IMR-90 (cell line): ENCODE results near the gene FLVCR1. TPM values are rescaled to one million over a fixed set of nuclear protein-coding genes. Genes with fewer than 3 reads are reported as not detected.

Experiments used
- ATAC-seq: fragments of 200-7000 bp; cut with Tn5 transposase; 2 replicates; pipeline ENCODE4 v1.9.1; 2020; ENCODE audit warnings: low read depth, mild to moderate bottlenecking, moderate library complexity
- BruUV-seq: library from RNA; stranded (reverse); fragments of 400-500 nt; replicated peaks from 2 replicates; lab custom pipeline; 2021; lab: Mats Ljungman, UMichigan
- CTCF ChIA-PET: fragments of 300-600 bp; formaldehyde crosslinking; extraction: SDS; loops from one replicate; lab custom pipeline; 2021; ENCODE audit warnings: antibody characterized with exemption; lab: Yijun Ruan, JAX
- POLR2A ChIA-PET: fragments of 300-600 bp; sonication (Branson Sonifier 250); formaldehyde crosslinking; loops from one replicate; lab custom pipeline; 2022; ENCODE audit warnings: antibody characterized with exemption; ENCODE audit not compliant: unreplicated experiment; lab: Charles Lee
- DNase-seq: peaks from one replicate; pipeline ENCODE4 v3.0.0; 2013
- H2AFZ ChIP-seq: replicated peaks from 2 replicates; pipeline ENCODE3; 2013; ENCODE audit warnings: low read length, mild to moderate bottlenecking; ENCODE audit not compliant: poor library complexity
- H2AK5ac ChIP-seq: 2 replicates; pipeline ENCODE4 v1.6.1; 2013; ENCODE audit warnings: low read depth, low read length, inconsistent platforms
- H2AK9ac ChIP-seq: replicated peaks from 2 replicates; pipeline ENCODE3; 2013; ENCODE audit warnings: mild to moderate bottlenecking, low read depth, low read length, moderate library complexity; ENCODE audit not compliant: poor library complexity
- H2BK120ac ChIP-seq: 2 replicates; pipeline ENCODE4 v1.6.1; 2013; ENCODE audit warnings: low read depth, low read length, inconsistent platforms
- H2BK15ac ChIP-seq: 3 replicates; pipeline ENCODE4 v1.6.1; 2013; ENCODE audit warnings: low read depth, low read length, inconsistent platforms
- H2BK20ac ChIP-seq: 2 replicates; pipeline ENCODE4 v1.6.1; 2013; ENCODE audit warnings: low read depth, mild to moderate bottlenecking, inconsistent platforms, low read length, moderate library complexity
- H2BK5ac ChIP-seq: 2 replicates; pipeline ENCODE4 v1.6.1; 2013; ENCODE audit warnings: mild to moderate bottlenecking, low read depth, low read length, inconsistent platforms; ENCODE audit not compliant: poor library complexity, severe bottlenecking
- H3K14ac ChIP-seq: replicated peaks from 2 replicates; pipeline ENCODE4 v1.6.1; 2013; ENCODE audit warnings: low read depth, low read length, inconsistent platforms
- H3K18ac ChIP-seq: 2 replicates; pipeline ENCODE4 v1.6.1; 2013; ENCODE audit warnings: low read depth, low read length, control low read depth
- H3K23ac ChIP-seq: 2 replicates; pipeline ENCODE4 v1.6.1; 2013; ENCODE audit warnings: low read depth, low read length, inconsistent platforms
- H3K27ac ChIP-seq: 2 replicates; pipeline ENCODE4 v1.5.1; 2013; ENCODE audit warnings: mild to moderate bottlenecking, control low read depth, low read length; ENCODE audit not compliant: insufficient read depth
- H3K27me3 ChIP-seq: 2 replicates; pipeline ENCODE4 v1.6.1; 2013; ENCODE audit warnings: low read length; ENCODE audit not compliant: control insufficient read depth, insufficient read depth
- H3K36me3 ChIP-seq: 2 replicates; pipeline ENCODE4 v1.6.1; 2013; ENCODE audit warnings: low read length, mixed read lengths; ENCODE audit not compliant: control insufficient read depth, insufficient read depth
- H3K4ac ChIP-seq: 2 replicates; pipeline ENCODE4 v1.6.1; 2013; ENCODE audit warnings: low read depth, low read length, inconsistent platforms
- H3K4me1 ChIP-seq: 2 replicates; pipeline ENCODE4 v1.6.1; 2013; ENCODE audit warnings: low read length, mixed read lengths; ENCODE audit not compliant: control insufficient read depth, insufficient read depth
- H3K4me2 ChIP-seq: 2 replicates; pipeline ENCODE4 v1.6.1; 2013; ENCODE audit warnings: low read depth, mild to moderate bottlenecking, control low read depth, low read length, moderate library complexity
- H3K4me3 ChIP-seq: 2 replicates; pipeline ENCODE4 v1.5.1; 2013; ENCODE audit warnings: low read depth, mild to moderate bottlenecking, control low read depth, low read length, moderate library complexity; ENCODE audit not compliant: insufficient read depth
- H3K56ac ChIP-seq: 2 replicates; pipeline ENCODE4 v1.6.1; 2013; ENCODE audit warnings: low read length, inconsistent platforms; ENCODE audit not compliant: insufficient read depth; ENCODE audit errors: extremely low read depth
- H3K79me1 ChIP-seq, 2 experiments: 2 replicates each; pipeline ENCODE4 v1.6.1; 2013; ENCODE audit warnings: low read length in 2 of 2, inconsistent platforms in 1 of 2, low read depth in 1 of 2
- H3K9ac ChIP-seq: 2 replicates; pipeline ENCODE4 v1.6.1; 2013; ENCODE audit warnings: low read depth, low read length, control low read depth
- H3K9me1 ChIP-seq: 2 replicates; pipeline ENCODE4 v1.6.1; 2013; ENCODE audit warnings: low read length, inconsistent platforms; ENCODE audit not compliant: insufficient read depth
- H3K9me3 ChIP-seq: 2 replicates; pipeline ENCODE4 v1.6.1; 2013; ENCODE audit warnings: low read length; ENCODE audit not compliant: control insufficient read depth, insufficient read depth
- H4K20me1 ChIP-seq: 2 replicates; pipeline ENCODE4 v1.6.1; 2013; ENCODE audit warnings: low read length, inconsistent platforms; ENCODE audit not compliant: insufficient read depth
- H4K5ac ChIP-seq: 2 replicates; pipeline ENCODE4 v1.6.1; 2013; ENCODE audit warnings: mild to moderate bottlenecking, low read depth, low read length, control low read depth
- H4K8ac ChIP-seq, 2 experiments: 2 replicates each; pipeline ENCODE4 v1.6.1; 2013; ENCODE audit warnings: low read depth in 2 of 2, low read length in 2 of 2, control low read depth in 1 of 2, inconsistent platforms in 1 of 2
- H4K91ac ChIP-seq: 2 replicates; pipeline ENCODE4 v1.6.1; 2013; ENCODE audit warnings: low read depth, low read length, inconsistent platforms; ENCODE audit not compliant: insufficient read depth
- BHLHE40 ChIP-seq: fragments of 150-350 bp; IDR thresholded peaks from 2 replicates; pipeline ENCODE4 v1.6.1; 2016; ENCODE audit warnings: mild to moderate bottlenecking, low read depth, low read length
- FOS ChIP-seq: fragments of 150-350 bp; IDR thresholded peaks from 2 replicates; pipeline ENCODE4 v1.6.1; 2016; ENCODE audit warnings: low read depth, low read length
- MAFK ChIP-seq: IDR thresholded peaks from 2 replicates; pipeline ENCODE4 v1.6.1; 2012; ENCODE audit warnings: low read depth, low read length, improper control_type of control experiment
- MAZ ChIP-seq: IDR thresholded peaks from 2 replicates; pipeline ENCODE4 v1.6.1; 2012; ENCODE audit warnings: low read depth, mild to moderate bottlenecking, low read length, improper control_type of control experiment, moderate library complexity, borderline replicate concordance
- MXI1 ChIP-seq: IDR thresholded peaks from 2 replicates; pipeline ENCODE4 v1.6.1; 2012; ENCODE audit warnings: low read depth, mild to moderate bottlenecking, low read length, moderate library complexity, borderline replicate concordance
- NFE2L2 ChIP-seq: fragments of 150-350 bp; IDR thresholded peaks from 2 replicates; pipeline ENCODE4 v1.6.1; 2016; ENCODE audit warnings: low read depth, mild to moderate bottlenecking, low read length
- POLR2A ChIP-seq: IDR thresholded peaks from 2 replicates; pipeline ENCODE4 v1.6.1; 2012; ENCODE audit warnings: mild to moderate bottlenecking, low read depth, low read length
- RAD21 ChIP-seq: IDR thresholded peaks from 2 replicates; pipeline ENCODE4 v1.6.1; 2012; ENCODE audit warnings: low read length, improper control_type of control experiment
- RCOR1 ChIP-seq: IDR thresholded peaks from 2 replicates; pipeline ENCODE4 v1.6.1; 2012; ENCODE audit warnings: mild to moderate bottlenecking, low read length, improper control_type of control experiment; ENCODE audit not compliant: insufficient replicate concordance
- RFX5 ChIP-seq: IDR thresholded peaks from 2 replicates; pipeline ENCODE4 v1.8.0; 2012; ENCODE audit warnings: low read depth, mild to moderate bottlenecking, low read length, moderate library complexity
- SMC3 ChIP-seq: fragments of 150-350 bp; IDR thresholded peaks from 2 replicates; pipeline ENCODE4 v1.6.1; 2016; ENCODE audit warnings: low read depth, mild to moderate bottlenecking, antibody characterized with exemption, low read length, moderate library complexity
- USF2 ChIP-seq: fragments of 150-350 bp; IDR thresholded peaks from 2 replicates; pipeline ENCODE4 v1.6.1; 2017; ENCODE audit warnings: mild to moderate bottlenecking, antibody characterized with exemption, low read length, low read depth
- WGBS, 2 experiments: methylation state at CpG; one replicate each; pipeline versions ENCODE4 v1.1.5 to v1.1.7; 2013; ENCODE audit warnings: missing lambda C conversion rate in 2 of 2; ENCODE audit not compliant: insufficient read length in 1 of 2; ENCODE audit errors: extremely low coverage in 2 of 2; 5-methylcytosine and 5-hydroxymethylcytosine counted together
- dilution Hi-C: fragments of 300-500 bp; cut with HindIII; formaldehyde crosslinking; loops from one replicate; pipeline ENCODE4 v1.14.3; 2018; ENCODE audit warnings: low sequenced_read_pairs; ENCODE audit not compliant: unreplicated experiment
- in situ Hi-C: fragments of 300-500 bp; cut with MboI; formaldehyde crosslinking; loops from 3 replicates; pipeline ENCODE4 v1.14.3; 2019; ENCODE audit warnings: low sequenced_read_pairs, inconsistent platforms, mixed read lengths
- intact Hi-C: fragments of 100-400 bp; cut with micrococcal nuclease; formaldehyde crosslinking; loops from 2 replicates; pipeline ENCODE4 v1.10.0; 2022
- polyA plus RNA-seq, 3 experiments: library from polyadenylated mRNA; depleted of rRNA; stranded (reverse); fragments of >200 nt; gene quantifications; 2 replicates each; pipeline ENCODE4 v1.2.3, GENCODE V29; 2012; ENCODE audit warnings: low replicate concordance in 1 of 3
- total RNA-seq: library from RNA; depleted of rRNA; stranded (reverse); fragments of >200 nt; gene quantifications from 2 replicates; pipeline ENCODE4 v1.2.3, GENCODE V29; 2012

Gene FLVCR1
- total and polyA plus RNA-seq, 2 of the 4 experiments (the other 2 are of a cell fraction): 2.4 to 3.9 TPM

DNA sequence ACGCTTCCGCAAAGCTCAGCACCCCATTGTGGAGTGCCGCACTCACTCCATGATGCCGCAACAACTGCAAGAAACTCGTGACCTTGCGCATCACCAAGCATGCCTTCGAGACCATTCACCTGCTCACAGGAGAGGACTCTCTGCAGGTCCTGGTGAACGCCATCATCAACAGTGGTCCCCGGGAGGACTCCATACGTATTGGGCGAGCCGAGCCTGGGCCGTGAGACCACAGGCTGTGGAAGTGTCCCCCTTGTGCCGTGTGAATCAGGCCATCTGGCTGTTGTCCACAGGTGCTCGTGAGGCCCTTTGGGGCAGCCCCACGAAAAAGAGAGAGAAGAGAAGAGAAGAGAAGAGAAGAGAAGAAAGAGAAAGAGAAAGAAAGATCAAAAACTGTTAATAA is 33.9 kb upstream of the FLVCR1 start:
- Histone ChIP-seq H4K8ac (no peak overlapping the region), H2AK9ac (no peak overlapping the region), H3K36me3 (no peaks in the 10 kb centered on the region), H4K5ac (no peak overlapping the region), H3K79me1 (no peaks in the 10 kb centered on the region), H2BK120ac (no peak overlapping the region), H3K23ac (no peak overlapping the region), H3K4me3 (no peak overlapping the region), H3K27ac (no peak overlapping the region), H3K4me1 (no peaks in the 10 kb centered on the region), H2AFZ (no peak overlapping the region), H3K14ac (no peak overlapping the region), H3K9ac (no peak overlapping the region), H4K20me1 (no peaks in the 10 kb centered on the region), H2BK5ac (no peak overlapping the region), H4K91ac (no peak overlapping the region), H3K27me3 (no peaks in the 10 kb centered on the region), H3K4ac (no peak overlapping the region), H3K4me2 (no peak overlapping the region), H2BK15ac (no peak overlapping the region), H3K18ac (no peak overlapping the region), H3K9me3 (peaks cover 20% of the 10 kb centered on the region), H2BK20ac (no peak overlapping the region), H3K9me1 (no peaks in the 10 kb centered on the region), H3K56ac (no peak overlapping the region), H2AK5ac (no peak overlapping the region)
- intact Hi-C loops: loop anchor here (5.0 kb wide), 1 partner anchor 33 kb away; the partner anchor contains the start of gene FLVCR1
- no peak for TF ChIP-seq MAFK
- no peak for TF ChIP-seq SMC3
- TF ChIP-seq FOS: no peak
- no peak for TF ChIP-seq MAZ
- TF ChIP-seq RAD21: no peak
- TF ChIP-seq POLR2A: no peak
- TF ChIP-seq NFE2L2: no peak
- no peak for TF ChIP-seq RFX5
- no peak for TF ChIP-seq USF2
- no peak for TF ChIP-seq RCOR1
- TF ChIP-seq MXI1: no peak
- no peak for TF ChIP-seq BHLHE40
- POLR2A ChIA-PET: no interaction called here
- CTCF ChIA-PET: no interaction called here
- DNase-seq (no peak), ATAC-seq (no peak)
- no TSS peak for BruUV-seq
- dilution Hi-C loops: no loop called here
- in situ Hi-C loops: no loop called here
- WGBS, 2 experiments: 91% methylated on average over 7 of the region's 16 CpGs; no CpG with 5 or more reads in 1 of the 2 experiments
